ENCODE measurements around the gene U2AF2. TPM values are rescaled to one million over a fixed set of nuclear protein-coding genes. Genes with fewer than 3 reads are reported as not detected.

U2AF2 gene
- polyA plus RNA-seq, 1 donor from 2014 or later = 129 TPM

DNA sequence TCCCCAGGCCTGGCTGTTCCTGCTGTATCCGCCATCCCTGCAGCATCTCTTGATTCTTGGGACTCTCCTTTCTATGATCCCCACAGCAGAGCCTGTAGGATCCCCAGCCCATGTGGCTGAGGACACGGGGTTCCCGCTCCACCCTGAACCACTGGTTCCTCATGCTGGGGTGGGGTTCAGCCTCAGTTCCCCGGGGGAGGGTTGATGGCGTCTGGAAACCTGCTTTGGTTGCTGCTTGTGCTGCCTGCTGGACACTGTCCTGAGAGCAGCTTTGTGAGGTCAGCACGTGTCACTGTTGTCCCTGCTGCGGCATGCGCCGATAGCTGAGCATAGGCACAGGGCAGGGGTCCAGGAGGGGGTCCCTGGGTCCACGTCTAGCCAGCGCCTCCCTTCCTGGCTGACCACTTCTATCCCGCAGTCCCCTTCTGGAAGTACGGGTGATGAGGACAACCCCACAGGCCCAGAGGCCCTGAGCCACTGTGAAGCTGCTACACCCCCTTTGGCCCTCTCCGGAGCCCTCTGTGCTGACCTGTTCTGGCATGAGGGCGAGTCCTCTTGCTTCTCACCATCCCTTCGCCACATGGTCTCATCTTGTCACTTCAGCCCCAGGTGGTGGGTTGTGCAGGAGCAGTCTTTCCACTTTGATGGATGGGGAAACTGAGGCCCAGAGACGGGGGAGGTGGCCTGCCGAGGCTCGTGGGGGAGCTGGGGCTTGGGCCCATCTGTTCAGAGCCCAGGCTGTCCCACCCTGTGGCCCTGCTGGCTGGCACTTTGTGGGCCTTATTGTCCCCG lies 25.7 kb downstream of the U2AF2 start:
- H3K36me3 ChIP-seq (ENCODE audit: insufficient read depth, low read length) = peaks cover 8% of the 10 kb centered on the region

More for the DNA sequence above, 25.7 kb downstream of the U2AF2 start:
- Histone ChIP-seq H3K4me3 (ENCODE audit: low read length) (no peak overlapping the region), H3K27ac (ENCODE audit: low read length) (no peak overlapping the region), H3K9me3 (ENCODE audit: low read length) (no peaks in the 10 kb centered on the region), H3F3A (ENCODE audit: insufficient read depth, low read length, poor library complexity, severe bottlenecking) (no peaks in the 10 kb centered on the region), H3K4me2 (ENCODE audit: low read length) (no peak overlapping the region), H4K20me1 (ENCODE audit: insufficient read depth) (no peaks in the 10 kb centered on the region), H3K27me3 (ENCODE audit: insufficient read depth, low read depth, low read length) (no peaks in the 10 kb centered on the region), H3K9ac (ENCODE audit: low read length) (no peak overlapping the region), H3K79me2 (replicated peaks; ENCODE audit: insufficient read depth, low read length) (peaks cover 49% of the 10 kb centered on the region), H3K9me2 (ENCODE audit: insufficient read depth, low read length) (no peaks in the 10 kb centered on the region), H2AFZ (ENCODE audit: low read depth, low read length) (no peak overlapping the region)
- TF ChIP-seq EP300 (conservative IDR thresholded peaks at IDR 0.05; ENCODE audit: poor library complexity, severe bottlenecking) (no peak), TAF1 (IDR thresholded peaks at IDR 0.05; ENCODE audit: low read depth) (no peak), MXI1 (conservative IDR thresholded peaks at IDR 0.05; ENCODE audit: poor library complexity, severe bottlenecking) (no peak), EZH2 (IDR thresholded peaks at IDR 0.05; ENCODE audit: borderline replicate concordance, insufficient read depth, low read length, poor library complexity, severe bottlenecking) (no peak), POLR2AphosphoS5 (IDR thresholded peaks at IDR 0.05) (no peak), RAD21 (conservative IDR thresholded peaks at IDR 0.05) (no peak), REST (IDR thresholded peaks at IDR 0.05; ENCODE audit: borderline replicate concordance) (no peak), SMC3 (conservative IDR thresholded peaks at IDR 0.05; ENCODE audit: poor library complexity) (no peak)
- TF ChIP-seq, protein P1, sequence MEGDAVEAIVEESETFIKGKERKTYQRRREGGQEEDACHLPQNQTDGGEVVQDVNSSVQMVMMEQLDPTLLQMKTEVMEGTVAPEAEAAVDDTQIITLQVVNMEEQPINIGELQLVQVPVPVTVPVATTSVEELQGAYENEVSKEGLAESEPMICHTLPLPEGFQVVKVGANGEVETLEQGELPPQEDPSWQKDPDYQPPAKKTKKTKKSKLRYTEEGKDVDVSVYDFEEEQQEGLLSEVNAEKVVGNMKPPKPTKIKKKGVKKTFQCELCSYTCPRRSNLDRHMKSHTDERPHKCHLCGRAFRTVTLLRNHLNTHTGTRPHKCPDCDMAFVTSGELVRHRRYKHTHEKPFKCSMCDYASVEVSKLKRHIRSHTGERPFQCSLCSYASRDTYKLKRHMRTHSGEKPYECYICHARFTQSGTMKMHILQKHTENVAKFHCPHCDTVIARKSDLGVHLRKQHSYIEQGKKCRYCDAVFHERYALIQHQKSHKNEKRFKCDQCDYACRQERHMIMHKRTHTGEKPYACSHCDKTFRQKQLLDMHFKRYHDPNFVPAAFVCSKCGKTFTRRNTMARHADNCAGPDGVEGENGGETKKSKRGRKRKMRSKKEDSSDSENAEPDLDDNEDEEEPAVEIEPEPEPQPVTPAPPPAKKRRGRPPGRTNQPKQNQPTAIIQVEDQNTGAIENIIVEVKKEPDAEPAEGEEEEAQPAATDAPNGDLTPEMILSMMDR (IDR thresholded peaks at IDR 0.05; ENCODE audit: poor library complexity, severe bottlenecking) = no peak

Measured in neural cell (in vitro differentiated cells).